Suprapubic skin (tissue), 4 donors: ENCODE measurements around the gene GABRR3. TPM values are rescaled to one million over a fixed set of nuclear protein-coding genes. Genes with fewer than 3 reads are reported as not detected.

Source experiments
- DNase-seq, 2 donors: peaks; one replicate each; pipeline ENCODE4 v3.0.0-alpha.2; 2019; ENCODE audit warnings: low spot score in 2 of 2
- H3K27ac ChIP-seq: fragments of 200-600 bp; sonication (generic); one replicate; pipeline ENCODE4 v1.5.1; 2019
- H3K27me3 ChIP-seq: fragments of 200-600 bp; sonication (generic); one replicate; pipeline ENCODE4 v1.5.1; 2019
- H3K36me3 ChIP-seq: fragments of 200-600 bp; sonication (generic); one replicate; pipeline ENCODE4 v1.5.1; 2019
- H3K4me1 ChIP-seq: fragments of 200-600 bp; sonication (generic); one replicate; pipeline ENCODE4 v1.5.1; 2019
- H3K4me3 ChIP-seq: fragments of 200-600 bp; sonication (generic); one replicate; pipeline ENCODE4 v1.5.1; 2019; ENCODE audit warnings: mild to moderate bottlenecking
- H3K9me3 ChIP-seq: fragments of 200-600 bp; sonication (generic); one replicate; pipeline ENCODE4 v1.5.1; 2019
- CTCF ChIP-seq, 2 donors: fragments of 200-600 bp in 1 of 2; fragments of 450-650 bp in 1 of 2; sonication (generic) in 1 of 2; IDR thresholded peaks; one replicate each; pipeline ENCODE4 v1.5.1; 2016 to 2019; ENCODE audit warnings: antibody characterized with exemption in 2 of 2, mild to moderate bottlenecking in 1 of 2, moderate library complexity in 1 of 2
- EP300 ChIP-seq: sonication (generic); formaldehyde crosslinking; IDR thresholded peaks from one replicate; pipeline ENCODE4 v1.6.1; 2017; ENCODE audit warnings: antibody characterized with exemption
- POLR2A ChIP-seq, 2 donors: fragments of 450-650 bp; IDR thresholded peaks; one replicate each; pipeline ENCODE4 v1.6.1; 2017; ENCODE audit warnings: antibody characterized with exemption in 2 of 2, mild to moderate bottlenecking in 2 of 2, moderate library complexity in 2 of 2
- POLR2AphosphoS5 ChIP-seq, 3 donors: sonication (generic); formaldehyde crosslinking; IDR thresholded peaks; one replicate each; pipeline ENCODE4 v1.6.1; 2017; ENCODE audit warnings: antibody characterized with exemption in 3 of 3
- WGBS: methylation state at CpG from one replicate; pipeline ENCODE4 v1.1.5; 2018; 5-methylcytosine and 5-hydroxymethylcytosine counted together
- total RNA-seq, 4 donors: library from RNA; depleted of rRNA; stranded (reverse); fragments of >200 nt; gene quantifications; one replicate each; pipeline ENCODE4 v1.1.0, GENCODE V29; 2016

The GABRR3 gene
- total RNA-seq, 4 donors from 2014 or later = not detected

DNA sequence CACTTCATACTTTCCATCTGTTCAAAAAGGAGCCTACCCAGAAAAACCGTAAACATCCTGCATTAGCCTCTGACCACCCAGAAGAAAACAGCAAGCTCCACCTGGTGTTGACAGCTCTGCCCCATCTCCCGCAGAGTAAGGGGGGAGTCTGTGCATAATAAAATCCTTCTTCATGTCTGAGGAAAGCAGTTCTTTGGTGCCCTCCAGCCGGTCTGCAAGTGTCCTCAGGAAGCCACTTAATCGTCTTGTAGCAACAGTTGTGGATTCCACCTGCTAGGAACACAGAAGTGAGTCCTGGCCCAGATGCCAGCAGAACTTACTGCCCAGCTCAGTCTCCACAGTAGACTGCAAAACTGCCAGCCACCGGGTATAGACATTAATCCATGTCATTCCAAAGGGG, 85.4 kb downstream of the GABRR3 start:
- WGBS = 71% methylated on average over 5 of the region's 5 CpGs
- DNase-seq = no peak
- TF ChIP-seq CTCF (IDR thresholded peaks at IDR 0.05) (no peak), EP300 (no peak), POLR2AphosphoS5 (IDR thresholded peaks at IDR 0.05) (no peak), POLR2A (IDR thresholded peaks at IDR 0.05) (no peak)

DNA sequence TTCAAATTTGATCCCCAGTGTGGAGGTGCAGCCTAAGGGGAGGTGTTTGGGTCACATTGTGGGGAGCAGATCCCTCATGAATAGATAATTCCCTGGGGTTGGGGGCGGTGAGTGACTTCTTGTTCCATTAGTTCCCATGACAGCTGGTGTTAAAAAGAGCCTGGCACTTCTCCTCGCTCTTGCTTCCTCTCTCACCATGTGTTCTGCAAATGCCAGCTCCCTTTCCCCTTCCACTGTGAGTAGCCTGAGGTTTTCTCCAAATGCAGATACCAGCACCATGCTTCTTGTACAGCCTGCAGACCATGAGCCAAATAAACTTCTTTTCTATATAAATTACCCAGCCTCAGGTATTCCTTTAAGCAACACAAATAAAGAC, 86.0 kb downstream of the GABRR3 start:
- WGBS = 70% methylated on average over 2 of the region's 2 CpGs
- H3K4me3 ChIP-seq = no peak overlapping the region
- H3K27me3 ChIP-seq = no peaks in the 10 kb centered on the region
- no peaks in the 10 kb centered on the region for H3K9me3 ChIP-seq
- H3K4me1 ChIP-seq = no peaks in the 10 kb centered on the region
- no peak for DNase-seq
- H3K36me3 ChIP-seq = peaks cover 86% of the 10 kb centered on the region
- TF ChIP-seq POLR2A (IDR thresholded peaks at IDR 0.05) (no peak), CTCF (IDR thresholded peaks at IDR 0.05) (no peak), POLR2AphosphoS5 (IDR thresholded peaks at IDR 0.05) (no peak), EP300 (no peak)
- no peak overlapping the region for H3K27ac ChIP-seq

More for the DNA sequence above, 85.4 kb downstream of the GABRR3 start:
- H3K27ac ChIP-seq = no peak overlapping the region
- no peaks in the 10 kb centered on the region for H3K9me3 ChIP-seq
- no peak overlapping the region for H3K4me3 ChIP-seq
- no peaks in the 10 kb centered on the region for H3K4me1 ChIP-seq
- peaks cover 89% of the 10 kb centered on the region for H3K36me3 ChIP-seq
- H3K27me3 ChIP-seq = no peaks in the 10 kb centered on the region

DNA sequence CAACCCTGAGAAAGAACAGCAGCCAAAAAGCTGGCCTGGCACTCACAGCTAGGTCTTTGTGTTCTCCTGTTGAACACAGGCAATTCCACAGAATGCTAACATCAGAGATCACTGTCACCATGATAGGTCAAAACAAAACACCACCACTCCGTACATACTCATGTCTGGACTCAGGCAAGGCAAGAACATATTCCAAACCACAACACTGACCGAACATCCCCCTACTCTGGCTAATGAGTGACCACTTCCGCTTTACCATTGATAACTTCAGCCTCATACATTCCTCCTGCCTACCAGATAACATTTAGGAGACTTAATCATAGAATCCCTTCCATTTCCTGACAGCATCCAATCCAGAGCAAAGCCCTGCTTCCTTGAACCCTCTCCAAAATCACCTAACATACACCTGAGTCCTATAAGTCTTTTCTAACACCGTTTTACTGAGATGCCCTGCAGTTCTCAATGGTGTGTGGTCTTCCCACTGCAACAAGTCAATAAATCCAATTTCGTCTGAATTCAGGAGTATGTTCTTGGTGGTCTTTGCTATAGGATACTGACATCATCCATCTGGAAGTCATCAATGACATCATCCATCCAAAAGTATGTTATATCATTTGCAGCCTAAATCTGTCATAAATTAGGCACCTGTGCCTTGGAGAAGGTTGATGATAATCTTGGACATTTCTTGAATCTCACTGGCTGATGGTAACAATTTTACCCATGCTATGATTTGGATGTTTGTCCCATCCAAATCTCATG, 86.6 kb downstream of the GABRR3 start:
- H3K36me3 ChIP-seq = peaks cover 88% of the 10 kb centered on the region
- WGBS = 86% methylated on average over 5 of the region's 5 CpGs
- H3K4me3 ChIP-seq = no peak overlapping the region

DNA sequence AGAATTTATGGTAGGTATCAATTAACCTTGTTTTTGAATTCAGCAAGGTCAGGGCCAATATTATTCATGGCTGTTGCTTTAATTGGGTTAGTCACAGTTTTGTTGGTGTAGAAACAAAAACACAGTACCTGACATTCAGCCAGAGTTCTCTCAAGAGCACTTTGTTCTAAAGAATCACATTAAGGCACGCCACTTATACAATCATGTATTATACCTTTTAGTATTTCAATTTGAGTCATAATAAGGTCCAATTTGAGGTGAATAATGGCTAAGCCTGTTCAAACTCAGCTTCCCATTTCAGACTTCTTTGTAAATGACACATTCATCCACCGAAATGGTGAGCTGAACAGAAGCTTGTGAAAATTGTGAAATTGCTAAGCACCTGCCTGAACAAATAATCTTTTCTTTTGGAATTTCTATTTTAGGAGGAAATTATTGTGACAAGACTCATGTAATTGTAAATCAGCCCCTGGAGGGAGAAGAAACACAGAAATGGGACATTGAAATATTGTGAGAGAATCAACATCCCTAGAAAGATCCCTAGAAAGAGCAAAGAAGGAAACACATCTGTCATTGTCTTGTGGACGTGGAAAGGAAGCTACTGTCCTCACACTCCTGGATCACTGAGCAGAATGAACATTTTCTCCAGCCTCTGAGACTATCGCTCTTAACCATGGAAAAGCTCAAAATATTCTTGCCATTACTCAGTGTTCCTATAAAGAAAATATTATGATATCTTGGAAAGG, 92.1 kb downstream of the GABRR3 start:
- no peak for DNase-seq
- no peaks in the 10 kb centered on the region for H3K27me3 ChIP-seq
- H3K36me3 ChIP-seq = peaks cover 80% of the 10 kb centered on the region
- H3K9me3 ChIP-seq = no peaks in the 10 kb centered on the region
- no peaks in the 10 kb centered on the region for H3K4me1 ChIP-seq
- H3K27ac ChIP-seq = no peak overlapping the region
- TF ChIP-seq EP300 (no peak), POLR2AphosphoS5 (IDR thresholded peaks at IDR 0.05) (no peak), POLR2A (IDR thresholded peaks at IDR 0.05) (no peak), CTCF (IDR thresholded peaks at IDR 0.05) (no peak)
- WGBS = 69% methylated on average over 4 of the region's 4 CpGs
- H3K4me3 ChIP-seq = no peak overlapping the region

More for the DNA sequence above, 86.6 kb downstream of the GABRR3 start:
- DNase-seq = no peak
- no peaks in the 10 kb centered on the region for H3K4me1 ChIP-seq
- H3K9me3 ChIP-seq = no peaks in the 10 kb centered on the region
- TF ChIP-seq CTCF (IDR thresholded peaks at IDR 0.05) = no peak
- no peak for TF ChIP-seq EP300
- no peak overlapping the region for H3K27ac ChIP-seq
- no peaks in the 10 kb centered on the region for H3K27me3 ChIP-seq

- no peaks in the 10 kb centered on the region for H3K4me1 ChIP-seq
- 33% methylated on average over 1 of the region's 1 CpG for WGBS
- H3K27ac ChIP-seq = no peak overlapping the region
- TF ChIP-seq POLR2A (IDR thresholded peaks at IDR 0.05) (no peak), POLR2AphosphoS5 (IDR thresholded peaks at IDR 0.05) (no peak), CTCF (IDR thresholded peaks at IDR 0.05) (no peak), EP300 (no peak)
- no peaks in the 10 kb centered on the region for H3K9me3 ChIP-seq
- no peaks in the 10 kb centered on the region for H3K27me3 ChIP-seq
- no peak for DNase-seq
- no peak overlapping the region for H3K4me3 ChIP-seq
- peaks cover 67% of the 10 kb centered on the region for H3K36me3 ChIP-seq
Observed at GRCh38 chr3:97940034-97940433, 95.1 kb downstream of the GABRR3 start.
